GM10847 (cell line): ENCODE measurements around the gene FLVCR2.

ENCODE experiments used
- POLR2A ChIP-seq: IDR thresholded peaks from 2 replicates; pipeline ENCODE4 v1.6.1; 2011; ENCODE audit not compliant: insufficient read length; ENCODE audit errors: extremely low read depth

FLVCR2 gene

DNA sequence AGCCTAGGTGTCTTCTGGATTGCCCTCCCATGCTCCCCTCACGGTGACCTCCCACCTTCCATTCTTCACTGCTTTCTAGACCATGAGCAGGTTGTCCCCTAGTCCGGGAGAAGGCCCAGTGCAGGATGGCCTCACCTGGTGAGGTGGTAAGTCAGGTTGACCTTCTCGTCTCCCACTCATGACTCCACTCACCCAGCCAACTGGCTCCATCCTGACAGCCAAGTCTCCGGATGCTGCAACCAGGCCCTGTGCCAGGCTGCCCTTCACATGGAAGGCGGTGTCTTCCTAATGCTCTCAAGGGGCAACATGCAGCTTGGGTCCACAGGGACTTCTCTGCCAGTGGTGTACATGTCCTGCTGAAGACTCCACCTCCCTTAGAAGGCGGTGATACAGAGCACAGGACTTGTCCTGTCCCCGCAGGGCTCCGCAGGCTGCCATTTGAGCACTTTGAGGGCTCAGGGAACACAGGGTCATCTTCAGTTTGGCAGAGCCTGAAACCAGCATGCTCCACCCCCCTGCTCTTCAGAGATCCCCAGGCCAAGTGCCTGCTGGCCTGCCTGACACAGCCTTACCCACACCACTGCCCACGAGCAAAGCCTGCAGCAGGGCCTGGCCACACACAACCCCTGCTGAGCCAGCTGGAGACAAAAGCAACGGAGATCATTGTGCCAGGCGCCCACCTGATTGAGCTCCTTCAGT is 30.7 kb upstream of the FLVCR2 start:
- no peak for TF ChIP-seq POLR2A

DNA sequence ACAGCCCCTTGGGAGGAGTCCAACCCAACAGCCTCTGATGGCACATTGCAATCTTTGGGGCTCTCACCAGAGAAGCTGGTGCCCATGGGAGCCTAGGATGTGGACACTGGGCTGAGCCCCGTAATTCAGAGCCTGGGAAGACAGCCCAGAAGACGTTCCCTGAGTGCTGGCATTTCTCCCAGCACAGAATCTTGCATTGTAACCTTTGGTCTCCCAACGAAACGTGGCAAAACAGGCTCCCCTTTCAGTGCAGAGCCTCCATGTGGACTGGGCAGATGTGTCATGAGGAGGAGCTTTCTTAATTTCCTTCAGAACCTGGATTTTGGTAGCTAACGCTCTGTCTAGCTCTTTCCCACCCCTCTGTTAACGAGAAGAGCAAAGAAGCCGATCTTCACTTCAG is 29.9 kb upstream of the FLVCR2 start:
- no peak for TF ChIP-seq POLR2A

DNA sequence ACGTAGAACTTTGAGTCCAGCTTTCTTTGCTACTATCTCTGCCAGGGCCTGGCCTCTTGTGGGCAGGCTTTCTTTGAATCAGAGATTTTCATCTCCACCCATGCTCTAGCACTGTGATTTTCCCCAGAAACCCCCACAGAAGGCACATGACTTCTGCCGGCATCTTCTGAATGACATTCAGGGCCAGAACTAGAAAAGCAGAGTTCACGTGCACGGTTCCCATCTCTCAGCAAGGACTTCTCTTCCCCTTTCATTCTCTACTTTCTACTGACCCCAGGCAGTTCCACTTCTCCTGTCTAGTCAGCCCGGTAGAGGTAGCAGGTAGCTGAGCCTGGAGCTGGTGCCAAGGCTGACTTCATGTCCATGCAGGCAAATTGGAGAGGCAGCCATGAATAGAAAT is 29.3 kb upstream of the FLVCR2 start:
- no peak for TF ChIP-seq POLR2A

- no peak for TF ChIP-seq POLR2A
Observed at GRCh38 chr14:75551021-75551420, 27.4 kb upstream of the FLVCR2 start.

DNA sequence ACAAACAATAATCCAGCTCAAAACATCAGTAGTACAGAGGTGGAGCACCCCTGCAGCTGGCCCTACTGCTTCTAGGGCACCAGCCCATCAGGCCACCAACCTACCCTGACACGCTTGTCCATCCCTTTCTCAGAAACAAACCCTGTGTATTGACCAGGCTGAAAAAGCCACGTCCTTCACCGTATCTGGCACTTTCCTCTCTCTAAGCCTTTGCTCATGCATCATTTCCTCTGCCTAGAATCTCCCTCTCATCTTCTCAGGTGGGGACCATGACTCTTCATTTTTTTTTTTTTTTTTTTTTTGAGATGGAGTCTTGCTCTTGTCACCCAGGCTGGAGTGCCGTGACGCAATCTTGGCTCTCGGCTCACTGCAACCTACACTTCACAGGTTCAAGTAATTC is 25.3 kb upstream of the FLVCR2 start:
- no peak for TF ChIP-seq POLR2A

DNA sequence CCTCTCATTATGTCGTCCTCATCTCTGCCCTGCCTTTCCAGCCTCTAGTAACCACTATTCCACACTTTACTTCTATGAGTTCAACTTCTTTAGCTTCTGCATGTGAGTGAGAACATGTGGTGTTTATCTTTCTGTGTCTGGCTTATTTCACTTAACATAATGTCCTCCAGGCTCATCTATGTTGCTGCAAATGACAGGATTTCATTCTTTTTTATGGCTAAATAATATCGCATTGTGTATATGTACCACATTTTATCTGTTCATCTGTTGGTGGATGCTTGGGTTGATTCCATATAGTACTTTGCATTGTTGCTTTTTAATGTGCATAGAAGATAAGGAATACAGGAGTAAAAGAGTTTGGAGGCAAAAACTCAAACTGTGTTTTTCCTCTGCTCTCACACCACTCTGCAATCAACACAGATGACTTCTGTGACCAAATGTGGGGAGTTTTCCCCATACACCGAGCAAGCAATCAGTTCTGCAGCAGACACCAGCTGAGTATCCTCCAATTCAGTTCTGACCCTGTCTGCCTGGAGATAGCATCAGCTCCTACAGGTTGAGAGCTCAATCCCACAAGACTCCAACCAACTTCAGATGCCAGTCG is 24.6 kb upstream of the FLVCR2 start:
- no peak for TF ChIP-seq POLR2A

GRCh38 chr14:75554482-75554881 is 23.9 kb upstream of the FLVCR2 start:
- no peak for TF ChIP-seq POLR2A

DNA sequence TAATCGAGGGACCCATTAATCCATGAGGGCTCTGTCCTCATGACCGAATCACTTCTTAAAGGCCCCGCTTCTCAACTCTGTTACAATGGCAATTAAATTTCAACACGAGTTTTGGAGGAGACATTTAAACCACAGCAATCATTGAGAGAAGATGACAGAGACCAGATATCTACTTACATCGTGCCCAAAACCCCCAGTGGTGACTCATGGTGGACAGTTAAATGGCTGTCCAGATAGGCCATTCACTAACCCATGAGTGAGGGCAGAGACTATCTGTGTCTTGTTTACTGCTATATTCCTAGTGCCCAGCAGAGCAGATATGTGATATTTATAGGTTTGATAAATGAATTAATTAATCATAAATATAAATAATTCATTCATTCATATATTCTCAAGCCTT is 20.0 kb upstream of the FLVCR2 start:
- no peak for TF ChIP-seq POLR2A

DNA sequence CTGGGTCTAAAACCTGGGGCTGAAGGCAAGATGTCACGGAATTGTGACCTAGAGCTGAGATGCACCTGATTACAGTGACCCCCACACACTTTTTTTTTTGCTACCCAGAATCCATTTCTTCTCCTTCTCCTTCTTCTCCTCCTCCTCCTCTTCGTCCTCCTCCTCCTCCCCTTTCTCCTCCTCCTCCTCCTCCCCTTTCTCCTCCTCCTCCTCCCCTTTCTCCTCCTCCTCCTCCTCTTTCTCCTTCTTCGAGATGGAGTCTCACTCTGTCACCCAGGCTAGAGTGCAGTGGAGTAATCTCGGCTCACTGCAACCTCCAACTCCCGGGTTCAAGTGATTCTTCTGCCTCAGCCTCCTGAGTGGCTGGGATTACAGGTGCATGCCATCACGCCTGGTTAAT is 19.4 kb upstream of the FLVCR2 start:
- TF ChIP-seq POLR2A, result no peak

- no peak for TF ChIP-seq POLR2A
Observed at GRCh38 chr14:75559451-75560222, 18.8 kb upstream of the FLVCR2 start.

DNA sequence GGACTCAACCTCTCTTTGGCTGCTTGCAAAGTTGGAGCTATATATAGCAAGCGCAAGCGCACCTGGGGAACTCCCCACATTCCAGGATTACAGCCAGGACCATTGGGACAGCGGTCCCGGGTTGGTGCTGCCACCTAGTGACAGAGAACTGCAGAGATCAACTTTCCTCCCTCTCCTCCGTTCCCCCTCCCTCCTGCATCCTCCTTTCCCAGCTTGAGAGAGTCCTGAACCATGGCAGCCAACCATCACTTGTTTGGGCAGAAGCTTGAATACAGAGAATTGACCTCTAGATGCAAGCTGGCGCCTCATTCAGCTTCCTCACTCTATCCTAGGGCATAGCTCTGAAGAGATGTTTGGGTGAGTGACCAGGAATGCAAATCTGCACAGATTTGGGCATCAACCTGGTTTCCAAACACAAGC is 17.4 kb upstream of the FLVCR2 start:
- no peak for TF ChIP-seq POLR2A

- TF ChIP-seq POLR2A, result no peak
Observed at GRCh38 chr14:75562089-75562488, 16.3 kb upstream of the FLVCR2 start.

- TF ChIP-seq POLR2A, result no peak
Observed at GRCh38 chr14:75562489-75562888, 15.9 kb upstream of the FLVCR2 start.

- no peak for TF ChIP-seq POLR2A
Observed at GRCh38 chr14:75563931-75564330, 14.5 kb upstream of the FLVCR2 start.

GRCh38 chr14:75565056-75565455 is 13.4 kb upstream of the FLVCR2 start:
- no peak for TF ChIP-seq POLR2A

GRCh38 chr14:75566321-75566720 is 12.1 kb upstream of the FLVCR2 start:
- TF ChIP-seq POLR2A, result no peak

DNA sequence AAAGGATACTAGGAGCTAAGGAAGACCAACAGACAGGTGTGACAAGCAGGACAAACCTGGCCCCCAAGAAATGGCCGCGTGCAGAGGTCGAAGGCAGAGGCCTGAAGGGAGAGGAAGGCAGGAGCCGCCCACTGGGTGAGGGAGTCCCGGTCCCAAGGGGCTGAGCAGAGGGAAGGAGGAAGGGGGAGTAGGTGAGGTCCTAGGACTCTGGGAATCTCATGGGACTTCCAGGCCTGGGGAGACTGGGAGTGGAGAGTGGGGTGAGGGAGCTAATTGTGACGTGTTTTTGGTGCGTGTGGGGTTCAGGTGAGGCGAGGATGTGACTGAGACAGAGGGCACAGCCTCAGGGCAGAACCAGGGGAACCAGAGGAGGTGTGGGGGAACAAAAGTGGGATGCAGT is 11.7 kb upstream of the FLVCR2 start:
- TF ChIP-seq POLR2A, result no peak

DNA sequence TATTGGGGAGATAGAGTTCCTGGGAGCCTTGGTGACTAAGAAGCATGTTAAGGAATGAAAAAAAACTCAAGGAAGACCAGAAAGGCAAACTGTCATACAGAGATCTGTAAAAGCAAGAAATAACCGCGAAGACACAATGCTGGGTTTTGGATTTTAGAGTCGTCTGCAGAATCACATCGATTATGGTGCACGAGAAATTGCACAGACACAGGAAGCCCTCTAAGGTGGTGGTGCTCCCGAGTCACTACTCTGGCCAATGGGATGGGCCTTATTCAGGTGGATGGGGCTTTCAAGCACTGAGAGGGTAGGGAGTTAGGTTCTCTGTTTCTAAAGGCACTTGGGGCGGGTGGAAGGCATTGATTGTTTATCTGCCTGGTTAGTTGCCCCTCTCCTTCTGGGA is 10.3 kb upstream of the FLVCR2 start:
- no peak for TF ChIP-seq POLR2A
